Measurements from ENCODE around the gene HOXA2.
A peak's percentile ranks its signal among the peaks of the same experiment; 100 is the strongest.

HOXA2 gene

GRCh38 chr7:27132978-27133377 is 30.5 kb upstream of the HOXA2 start (continued):
- TF ChIP-seq, protein P1, sequence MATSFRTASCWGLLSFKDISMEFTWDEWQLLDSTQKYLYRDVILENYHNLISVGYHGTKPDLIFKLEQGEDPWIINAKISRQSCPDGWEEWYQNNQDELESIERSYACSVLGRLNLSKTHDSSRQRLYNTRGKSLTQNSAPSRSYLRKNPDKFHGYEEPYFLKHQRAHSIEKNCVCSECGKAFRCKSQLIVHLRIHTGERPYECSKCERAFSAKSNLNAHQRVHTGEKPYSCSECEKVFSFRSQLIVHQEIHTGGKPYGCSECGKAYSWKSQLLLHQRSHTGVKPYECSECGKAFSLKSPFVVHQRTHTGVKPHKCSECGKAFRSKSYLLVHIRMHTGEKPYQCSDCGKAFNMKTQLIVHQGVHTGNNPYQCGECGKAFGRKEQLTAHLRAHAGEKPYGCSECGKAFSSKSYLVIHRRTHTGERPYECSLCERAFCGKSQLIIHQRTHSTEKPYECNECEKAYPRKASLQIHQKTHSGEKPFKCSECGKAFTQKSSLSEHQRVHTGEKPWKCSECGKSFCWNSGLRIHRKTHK (tag by site-specific recombination; IDR thresholded peaks at IDR 0.05) = no peak
- TF ChIP-seq ZNF610 (tag by site-specific recombination; IDR thresholded peaks at IDR 0.05; ENCODE audit: borderline replicate concordance) (no peak), TRIM28 (IDR thresholded peaks at IDR 0.05; ENCODE audit: borderline replicate concordance, low read length) (no peak), ZNF555 (tag by site-specific recombination; conservative IDR thresholded peaks at IDR 0.05) (no peak), ZSCAN18 (tag by site-specific recombination; IDR thresholded peaks at IDR 0.05) (no peak), ZNF747 (tag by site-specific recombination; IDR thresholded peaks at IDR 0.05) (no peak), ZNF701 (tag by site-specific recombination; IDR thresholded peaks at IDR 0.05) (no peak), ZFP69B (tag by site-specific recombination; IDR thresholded peaks at IDR 0.05) (no peak), ZNF558 (tag by site-specific recombination; IDR thresholded peaks at IDR 0.05) (no peak), ZNF274 (IDR thresholded peaks at IDR 0.05; ENCODE audit: low read length) (no peak), ZNF274 (tag by site-specific recombination; IDR thresholded peaks at IDR 0.05; ENCODE audit: borderline replicate concordance) (no peak), ZBTB8A (tag by site-specific recombination; IDR thresholded peaks at IDR 0.05) (0 out of 2 replicates have a peak, but pooled peaks have one; percentile 30), GLIS2 (tag by site-specific recombination; IDR thresholded peaks at IDR 0.05) (no peak), ZNF138 (tag by site-specific recombination; IDR thresholded peaks at IDR 0.05; ENCODE audit: borderline replicate concordance) (no peak), ZNF24 (tag by site-specific recombination; IDR thresholded peaks at IDR 0.05) (no peak), ZNF404 (tag by site-specific recombination; IDR thresholded peaks at IDR 0.05) (no peak), ZNF645 (tag by site-specific recombination; IDR thresholded peaks at IDR 0.05) (no peak), ZNF10 (tag by site-specific recombination; IDR thresholded peaks at IDR 0.05) (no peak), MZF1 (tag by site-specific recombination; IDR thresholded peaks at IDR 0.05; ENCODE audit: borderline replicate concordance) (peak; percentile 17; the same call in 1 of the 2 replicates), ZNF580 (tag by site-specific recombination; IDR thresholded peaks at IDR 0.05) (0 out of 2 replicates have a peak, but pooled peaks have one; percentile 52)
- TF ChIP-seq, protein P2, sequence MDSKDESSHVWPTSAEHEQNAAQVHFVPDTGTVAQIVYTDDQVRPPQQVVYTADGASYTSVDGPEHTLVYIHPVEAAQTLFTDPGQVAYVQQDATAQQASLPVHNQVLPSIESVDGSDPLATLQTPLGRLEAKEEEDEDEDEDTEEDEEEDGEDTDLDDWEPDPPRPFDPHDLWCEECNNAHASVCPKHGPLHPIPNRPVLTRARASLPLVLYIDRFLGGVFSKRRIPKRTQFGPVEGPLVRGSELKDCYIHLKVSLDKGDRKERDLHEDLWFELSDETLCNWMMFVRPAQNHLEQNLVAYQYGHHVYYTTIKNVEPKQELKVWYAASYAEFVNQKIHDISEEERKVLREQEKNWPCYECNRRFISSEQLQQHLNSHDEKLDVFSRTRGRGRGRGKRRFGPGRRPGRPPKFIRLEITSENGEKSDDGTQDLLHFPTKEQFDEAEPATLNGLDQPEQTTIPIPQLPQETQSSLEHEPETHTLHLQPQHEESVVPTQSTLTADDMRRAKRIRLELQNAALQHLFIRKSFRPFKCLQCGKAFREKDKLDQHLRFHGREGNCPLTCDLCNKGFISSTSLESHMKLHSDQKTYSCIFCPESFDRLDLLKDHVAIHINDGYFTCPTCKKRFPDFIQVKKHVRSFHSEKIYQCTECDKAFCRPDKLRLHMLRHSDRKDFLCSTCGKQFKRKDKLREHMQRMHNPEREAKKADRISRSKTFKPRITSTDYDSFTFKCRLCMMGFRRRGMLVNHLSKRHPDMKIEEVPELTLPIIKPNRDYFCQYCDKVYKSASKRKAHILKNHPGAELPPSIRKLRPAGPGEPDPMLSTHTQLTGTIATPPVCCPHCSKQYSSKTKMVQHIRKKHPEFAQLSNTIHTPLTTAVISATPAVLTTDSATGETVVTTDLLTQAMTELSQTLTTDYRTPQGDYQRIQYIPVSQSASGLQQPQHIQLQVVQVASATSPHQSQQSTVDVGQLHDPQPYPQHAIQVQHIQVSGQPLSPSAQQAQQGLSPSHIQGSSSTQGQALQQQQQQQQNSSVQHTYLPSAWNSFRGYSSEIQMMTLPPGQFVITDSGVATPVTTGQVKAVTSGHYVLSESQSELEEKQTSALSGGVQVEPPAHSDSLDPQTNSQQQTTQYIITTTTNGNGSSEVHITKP (tag by site-specific recombination; IDR thresholded peaks at IDR 0.05) = 0 out of 2 replicates have a peak, but pooled peaks have one; percentile 39
- TF ChIP-seq, protein P3, sequence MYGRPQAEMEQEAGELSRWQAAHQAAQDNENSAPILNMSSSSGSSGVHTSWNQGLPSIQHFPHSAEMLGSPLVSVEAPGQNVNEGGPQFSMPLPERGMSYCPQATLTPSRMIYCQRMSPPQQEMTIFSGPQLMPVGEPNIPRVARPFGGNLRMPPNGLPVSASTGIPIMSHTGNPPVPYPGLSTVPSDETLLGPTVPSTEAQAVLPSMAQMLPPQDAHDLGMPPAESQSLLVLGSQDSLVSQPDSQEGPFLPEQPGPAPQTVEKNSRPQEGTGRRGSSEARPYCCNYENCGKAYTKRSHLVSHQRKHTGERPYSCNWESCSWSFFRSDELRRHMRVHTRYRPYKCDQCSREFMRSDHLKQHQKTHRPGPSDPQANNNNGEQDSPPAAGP (tag by site-specific recombination; IDR thresholded peaks at IDR 0.05) = no peak
- TF ChIP-seq, protein P4, sequence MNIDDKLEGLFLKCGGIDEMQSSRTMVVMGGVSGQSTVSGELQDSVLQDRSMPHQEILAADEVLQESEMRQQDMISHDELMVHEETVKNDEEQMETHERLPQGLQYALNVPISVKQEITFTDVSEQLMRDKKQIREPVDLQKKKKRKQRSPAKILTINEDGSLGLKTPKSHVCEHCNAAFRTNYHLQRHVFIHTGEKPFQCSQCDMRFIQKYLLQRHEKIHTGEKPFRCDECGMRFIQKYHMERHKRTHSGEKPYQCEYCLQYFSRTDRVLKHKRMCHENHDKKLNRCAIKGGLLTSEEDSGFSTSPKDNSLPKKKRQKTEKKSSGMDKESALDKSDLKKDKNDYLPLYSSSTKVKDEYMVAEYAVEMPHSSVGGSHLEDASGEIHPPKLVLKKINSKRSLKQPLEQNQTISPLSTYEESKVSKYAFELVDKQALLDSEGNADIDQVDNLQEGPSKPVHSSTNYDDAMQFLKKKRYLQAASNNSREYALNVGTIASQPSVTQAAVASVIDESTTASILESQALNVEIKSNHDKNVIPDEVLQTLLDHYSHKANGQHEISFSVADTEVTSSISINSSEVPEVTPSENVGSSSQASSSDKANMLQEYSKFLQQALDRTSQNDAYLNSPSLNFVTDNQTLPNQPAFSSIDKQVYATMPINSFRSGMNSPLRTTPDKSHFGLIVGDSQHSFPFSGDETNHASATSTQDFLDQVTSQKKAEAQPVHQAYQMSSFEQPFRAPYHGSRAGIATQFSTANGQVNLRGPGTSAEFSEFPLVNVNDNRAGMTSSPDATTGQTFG (tag by site-specific recombination; IDR thresholded peaks at IDR 0.05; ENCODE audit: borderline replicate concordance) = no peak
- TF ChIP-seq, protein P5, sequence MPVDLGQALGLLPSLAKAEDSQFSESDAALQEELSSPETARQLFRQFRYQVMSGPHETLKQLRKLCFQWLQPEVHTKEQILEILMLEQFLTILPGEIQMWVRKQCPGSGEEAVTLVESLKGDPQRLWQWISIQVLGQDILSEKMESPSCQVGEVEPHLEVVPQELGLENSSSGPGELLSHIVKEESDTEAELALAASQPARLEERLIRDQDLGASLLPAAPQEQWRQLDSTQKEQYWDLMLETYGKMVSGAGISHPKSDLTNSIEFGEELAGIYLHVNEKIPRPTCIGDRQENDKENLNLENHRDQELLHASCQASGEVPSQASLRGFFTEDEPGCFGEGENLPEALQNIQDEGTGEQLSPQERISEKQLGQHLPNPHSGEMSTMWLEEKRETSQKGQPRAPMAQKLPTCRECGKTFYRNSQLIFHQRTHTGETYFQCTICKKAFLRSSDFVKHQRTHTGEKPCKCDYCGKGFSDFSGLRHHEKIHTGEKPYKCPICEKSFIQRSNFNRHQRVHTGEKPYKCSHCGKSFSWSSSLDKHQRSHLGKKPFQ (tag by site-specific recombination; IDR thresholded peaks at IDR 0.05) = 0 out of 2 replicates have a peak, but pooled peaks have one; percentile 10

All from HEK293 (cell line).